ENCODE results near the gene IRX1.

IRX1 gene

GRCh38 chr5:3595006-3595961 lies at the start of gene IRX1:
IRX1 (plus strand) TSS chr5:3595832; CDS start chr5:3596106, 274 bp downstream.
- no peak for DNase-seq (ENCODE audit: low spot score)
- no peak for FAIRE-seq

- DNase-seq (ENCODE audit: low spot score) (no peak), FAIRE-seq (no peak)
These were observed 49.6 kb upstream of the IRX1 start for GRCh38 chr5:3546028-3546427.

DNA sequence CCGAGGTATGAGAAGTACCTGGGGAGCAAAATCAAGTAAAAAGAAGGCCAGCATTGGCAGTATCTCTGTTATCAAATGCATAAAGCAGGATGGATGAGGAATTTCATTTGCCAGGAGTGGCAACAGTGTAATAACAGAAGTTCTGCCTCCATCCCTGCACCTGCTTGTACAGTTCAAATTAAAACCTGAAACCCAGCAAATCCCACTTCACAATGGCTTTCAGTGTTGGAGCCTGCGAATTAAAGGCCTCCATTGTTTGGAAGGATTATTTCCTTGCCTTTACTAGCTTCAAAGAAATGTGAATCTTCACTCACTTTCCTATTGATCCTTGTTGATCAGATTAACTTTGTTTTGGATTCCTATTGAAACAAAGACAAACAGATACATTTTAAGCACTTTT lies 31.5 kb upstream of the IRX1 start:
- FAIRE-seq (no peak), DNase-seq (ENCODE audit: low spot score) (no peak)

DNA sequence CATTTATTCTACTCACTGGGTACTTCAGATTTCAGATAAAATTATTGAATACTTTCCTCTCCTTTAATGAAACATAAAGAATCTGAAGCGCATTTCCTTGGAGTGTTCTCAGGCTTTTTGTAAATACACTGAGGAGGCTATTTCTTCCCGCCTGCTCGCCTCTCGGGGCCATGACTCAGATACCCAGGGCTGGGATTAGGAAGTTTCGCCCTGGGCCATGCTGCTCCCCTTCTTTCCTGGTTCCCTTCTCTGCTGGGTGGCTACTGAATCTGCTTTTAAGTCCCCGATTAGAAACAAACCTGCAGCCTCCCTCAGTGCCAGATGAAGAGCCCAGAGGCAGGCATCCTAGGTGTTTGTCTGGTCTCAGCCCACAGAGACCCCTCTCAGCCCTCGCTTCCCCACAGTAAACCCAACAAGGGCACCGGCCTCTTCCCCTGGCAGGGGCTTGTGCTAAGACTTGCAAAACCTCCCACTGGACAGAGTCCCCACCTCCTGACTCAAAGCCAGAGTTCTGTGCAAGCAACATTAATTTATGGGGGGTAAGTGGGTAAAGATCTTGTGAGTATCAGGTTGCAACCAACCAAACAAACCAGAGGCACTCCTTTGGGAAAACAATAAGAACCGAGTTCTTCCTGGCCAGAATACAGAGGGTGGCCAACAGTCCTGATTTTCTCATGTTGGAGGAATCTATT lies 30.7 kb upstream of the IRX1 start:
- no peak for FAIRE-seq
- no peak for DNase-seq (ENCODE audit: low spot score)

DNA sequence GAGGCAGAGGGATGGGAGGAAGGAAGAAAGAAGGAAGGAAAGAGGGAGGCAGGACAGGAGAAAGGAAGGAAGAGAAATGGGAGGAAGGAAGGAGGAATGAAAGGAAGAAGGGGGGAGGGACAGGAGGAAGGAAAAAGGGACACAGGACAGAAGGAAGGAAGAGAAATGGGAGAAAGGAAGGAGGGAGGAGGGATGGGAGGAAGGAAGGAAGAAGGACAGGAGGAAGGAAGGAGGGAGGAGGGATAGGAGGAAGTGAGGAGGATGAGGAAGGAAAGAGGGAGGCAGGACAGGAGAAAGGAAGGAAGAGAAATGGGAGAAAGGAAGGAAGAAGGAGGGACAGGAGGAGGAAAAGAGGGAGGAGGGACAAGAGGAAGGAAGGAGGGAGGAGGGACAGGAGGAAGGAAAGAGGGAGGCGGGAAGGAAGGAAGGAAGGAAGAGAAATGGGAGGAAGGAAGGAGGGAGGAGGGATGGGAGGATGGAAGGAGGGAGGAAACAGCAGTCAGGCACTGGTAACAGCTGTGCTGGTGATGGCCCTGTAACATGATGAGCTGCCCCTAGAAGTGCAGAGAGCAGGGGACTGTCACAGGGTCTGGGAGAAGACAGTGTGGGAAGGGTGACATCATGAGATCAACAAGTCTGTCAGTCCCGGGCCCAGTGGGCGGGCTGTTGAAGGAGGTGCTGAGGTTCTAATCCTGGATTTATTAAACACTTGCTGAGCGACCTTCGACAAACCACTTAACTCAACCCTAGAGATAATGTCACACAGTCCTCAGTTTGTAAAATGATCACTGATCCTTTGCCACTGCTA lies 10.7 kb upstream of the IRX1 start:
- FAIRE-seq: no peak

GRCh38 chr5:3590161-3590966 lies 5.3 kb upstream of the IRX1 start:
- FAIRE-seq: no peak
- DNase-seq (ENCODE audit: low spot score): no peak

More for the DNA sequence above, 10.7 kb upstream of the IRX1 start:
- DNase-seq (ENCODE audit: low spot score): no peak

DNA sequence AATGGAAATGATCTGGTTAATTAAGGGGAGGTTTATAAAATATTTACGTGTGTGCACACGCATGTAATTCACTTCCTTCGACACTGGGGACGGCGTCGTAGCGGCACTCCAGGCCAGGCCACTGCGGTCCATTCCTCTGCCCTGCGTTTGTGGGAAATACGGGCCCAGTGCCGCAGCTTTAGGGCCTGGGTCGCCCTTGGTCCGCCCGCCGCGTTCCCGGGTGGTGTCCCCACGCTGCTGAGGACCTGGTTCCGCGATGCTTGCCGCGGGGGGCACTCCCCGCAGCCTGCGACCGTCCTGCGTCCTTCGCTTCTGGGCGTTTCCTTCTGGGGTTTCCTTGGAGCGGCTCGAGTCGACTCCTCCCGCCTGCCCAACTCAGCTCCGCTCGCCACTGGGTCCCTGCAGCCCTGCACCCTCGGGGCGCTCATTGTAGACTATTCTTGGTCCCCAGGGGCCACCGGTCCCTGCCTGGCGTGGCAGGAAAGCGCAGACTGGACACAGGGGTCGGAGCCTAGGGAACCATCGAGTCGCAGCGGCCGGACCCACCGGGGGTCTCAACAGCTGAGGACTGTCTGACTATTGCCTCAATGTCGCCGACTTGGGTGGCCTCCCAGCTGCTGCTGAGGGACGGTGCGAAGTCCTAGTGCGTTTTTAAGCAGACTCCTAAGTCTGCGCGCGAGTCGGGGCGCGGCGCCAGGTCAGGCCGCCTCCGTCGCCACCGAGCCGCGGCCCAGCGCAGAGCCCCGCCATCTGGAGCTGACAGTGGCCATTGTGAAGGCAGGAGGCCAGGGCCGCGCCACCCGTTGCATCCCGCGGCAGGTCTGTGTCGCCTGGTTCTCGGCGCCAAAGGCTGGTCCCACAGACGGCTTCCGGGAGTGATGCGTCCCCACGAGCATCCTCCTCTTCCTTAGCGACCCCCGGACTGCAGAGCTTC lies 4.4 kb upstream of the IRX1 start:
- DNase-seq (ENCODE audit: low spot score): no peak
- no peak for FAIRE-seq

DNA sequence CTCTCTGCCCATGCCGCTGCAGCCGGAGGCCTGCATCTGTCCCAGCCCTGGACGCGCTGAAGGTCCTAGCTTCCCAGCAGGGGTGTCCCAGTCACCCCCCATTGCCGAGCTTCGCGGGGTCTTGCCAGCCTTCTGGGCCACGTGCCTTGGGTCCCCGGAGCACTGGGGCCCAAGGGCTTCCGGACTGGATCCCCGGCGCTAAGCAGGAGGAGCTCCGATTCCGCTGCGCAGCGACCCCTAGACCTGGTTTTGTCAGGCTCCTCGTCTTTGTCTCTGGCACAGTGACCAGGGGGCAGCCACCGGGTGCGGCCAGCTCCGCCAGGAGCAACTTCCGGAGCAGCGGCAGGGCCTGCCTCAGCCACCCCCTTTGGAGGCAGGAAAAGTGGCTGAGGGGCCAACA lies 3.3 kb upstream of the IRX1 start:
- DNase-seq (ENCODE audit: low spot score) (no peak), FAIRE-seq (no peak)

DNA sequence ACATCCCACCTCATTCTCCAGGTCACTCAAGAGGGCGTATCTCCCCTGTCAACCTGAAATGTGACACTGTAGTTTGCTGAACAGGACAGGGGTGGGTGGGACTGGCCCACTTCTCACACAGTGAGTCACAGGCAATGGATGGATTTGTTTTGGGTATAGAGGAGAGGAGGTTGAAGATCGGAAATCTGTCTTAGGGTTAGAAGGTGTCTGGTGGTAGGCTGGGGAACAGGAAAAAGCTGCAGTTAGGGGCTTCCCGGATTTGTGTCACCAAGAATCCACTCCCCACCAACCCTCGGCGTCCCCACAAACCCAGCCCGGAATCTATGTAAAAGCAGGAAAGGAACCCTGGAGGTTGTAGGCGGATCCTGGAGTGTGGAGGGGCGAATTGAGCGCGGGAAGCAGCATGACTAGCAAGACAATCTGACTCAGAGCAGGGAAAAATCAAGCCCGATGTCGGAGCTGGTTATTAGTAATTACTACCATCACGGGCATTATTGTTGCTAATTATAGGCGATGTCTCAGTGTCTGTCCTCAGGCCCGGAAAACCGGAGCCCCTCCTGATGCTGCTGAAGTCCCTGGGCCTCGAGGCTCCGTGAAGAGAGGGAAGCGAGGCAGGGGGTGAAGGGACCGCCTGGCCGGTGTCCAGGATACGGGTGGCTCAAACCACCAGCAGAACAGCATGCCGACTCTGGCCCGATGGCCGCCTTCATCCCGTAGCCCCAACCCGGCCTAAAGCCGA lies 1.7 kb upstream of the IRX1 start:
- FAIRE-seq (no peak), DNase-seq (ENCODE audit: low spot score) (no peak)

- no peak for DNase-seq (ENCODE audit: low spot score)
- no peak for FAIRE-seq
These were observed 1.1 kb upstream of the IRX1 start for GRCh38 chr5:3594510-3595005.

DNA sequence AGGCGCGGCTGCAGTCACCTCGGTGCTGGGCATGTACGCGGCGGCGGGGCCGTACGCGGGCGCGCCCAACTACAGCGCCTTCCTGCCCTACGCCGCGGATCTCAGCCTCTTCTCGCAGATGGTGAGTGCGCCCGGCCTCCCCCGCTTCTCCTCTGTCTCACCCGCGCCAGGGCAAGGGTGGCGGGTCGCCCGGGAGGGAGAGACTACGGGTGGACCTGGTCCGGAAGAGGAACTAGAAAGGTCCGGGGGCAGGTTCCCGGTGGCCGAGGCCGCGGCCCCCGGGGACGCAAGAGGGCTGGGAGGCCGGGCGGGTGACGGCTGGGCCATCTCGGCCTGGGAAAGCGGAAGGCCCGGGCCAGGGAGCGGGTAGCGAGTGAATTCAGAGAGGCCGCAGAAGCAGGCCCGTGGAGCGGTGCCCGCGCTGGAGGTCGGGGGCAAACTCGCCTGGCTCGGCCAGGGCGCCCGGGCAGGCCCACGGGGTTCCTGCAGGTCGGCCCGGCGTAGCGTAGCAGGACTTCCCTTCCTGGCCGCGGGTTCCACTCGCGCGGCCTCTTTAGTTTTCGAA lies 711 bp downstream of the IRX1 start:
- DNase-seq (ENCODE audit: low spot score): no peak
- no peak for FAIRE-seq

DNA sequence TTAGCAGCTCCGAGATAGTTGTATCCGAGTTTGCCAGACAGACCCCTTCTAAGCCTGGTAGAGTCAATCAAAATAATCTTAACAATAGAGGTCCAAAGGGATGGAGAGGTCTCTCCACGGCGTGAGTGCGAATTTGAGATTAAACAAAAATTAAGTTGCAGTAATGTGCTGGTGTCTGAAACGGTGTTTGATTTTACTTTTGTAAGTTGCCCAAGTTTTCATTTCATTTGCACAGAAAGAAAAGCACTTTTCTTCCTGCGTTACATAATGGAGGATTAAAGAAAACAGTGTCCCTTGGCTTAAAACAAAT lies 1.2 kb downstream of the IRX1 start:
- FAIRE-seq (no peak), DNase-seq (ENCODE audit: low spot score) (no peak)

DNA sequence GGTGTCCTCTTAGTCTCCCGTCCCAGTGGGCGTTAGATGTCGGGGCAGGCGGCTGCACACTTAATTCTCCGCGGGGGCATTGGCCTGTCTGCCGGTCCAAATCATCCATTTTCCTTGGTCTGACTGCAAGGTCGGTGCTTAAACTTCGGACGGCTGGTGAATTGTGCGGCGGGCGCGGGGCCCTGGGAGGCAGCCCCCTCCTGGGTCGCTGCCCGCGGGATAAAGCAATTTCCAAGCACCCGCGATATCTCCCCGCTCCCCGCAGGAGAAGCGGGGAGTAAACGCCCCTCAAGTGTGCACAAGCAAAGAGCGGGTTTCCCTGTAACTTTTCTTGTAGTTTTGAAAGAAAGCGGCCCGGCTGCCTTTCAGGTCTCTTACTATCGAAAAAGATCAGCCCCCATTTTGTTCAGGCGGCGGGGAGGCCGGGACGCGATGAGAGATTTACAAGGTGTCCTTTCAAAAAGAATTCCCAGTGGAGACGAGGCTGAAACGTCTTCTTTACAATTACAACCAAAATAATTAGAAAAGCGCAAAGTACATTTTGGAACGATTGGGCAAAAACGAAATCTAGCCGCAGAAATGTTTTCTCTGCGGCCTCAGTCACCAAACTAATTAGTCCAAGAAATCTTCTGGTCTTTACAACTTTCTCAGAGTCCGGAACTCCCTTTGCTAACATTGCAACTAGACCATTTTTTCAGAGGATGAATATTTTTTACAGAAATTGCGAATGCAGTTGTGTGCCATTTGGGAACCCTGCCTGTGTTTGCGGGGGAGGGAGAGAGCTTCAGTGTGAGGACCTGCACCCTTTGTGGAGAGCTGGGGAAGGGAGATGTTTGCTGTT lies 1.8 kb downstream of the IRX1 start:
- DNase-seq (ENCODE audit: low spot score) (no peak), FAIRE-seq (no peak)

- DNase-seq (ENCODE audit: low spot score): no peak
- no peak for FAIRE-seq
These were observed 2.6 kb downstream of the IRX1 start for GRCh38 chr5:3598207-3598606.

- no peak for DNase-seq (ENCODE audit: low spot score)
- FAIRE-seq: no peak
These were observed 3.2 kb downstream of the IRX1 start for GRCh38 chr5:3598769-3599211.

DNA sequence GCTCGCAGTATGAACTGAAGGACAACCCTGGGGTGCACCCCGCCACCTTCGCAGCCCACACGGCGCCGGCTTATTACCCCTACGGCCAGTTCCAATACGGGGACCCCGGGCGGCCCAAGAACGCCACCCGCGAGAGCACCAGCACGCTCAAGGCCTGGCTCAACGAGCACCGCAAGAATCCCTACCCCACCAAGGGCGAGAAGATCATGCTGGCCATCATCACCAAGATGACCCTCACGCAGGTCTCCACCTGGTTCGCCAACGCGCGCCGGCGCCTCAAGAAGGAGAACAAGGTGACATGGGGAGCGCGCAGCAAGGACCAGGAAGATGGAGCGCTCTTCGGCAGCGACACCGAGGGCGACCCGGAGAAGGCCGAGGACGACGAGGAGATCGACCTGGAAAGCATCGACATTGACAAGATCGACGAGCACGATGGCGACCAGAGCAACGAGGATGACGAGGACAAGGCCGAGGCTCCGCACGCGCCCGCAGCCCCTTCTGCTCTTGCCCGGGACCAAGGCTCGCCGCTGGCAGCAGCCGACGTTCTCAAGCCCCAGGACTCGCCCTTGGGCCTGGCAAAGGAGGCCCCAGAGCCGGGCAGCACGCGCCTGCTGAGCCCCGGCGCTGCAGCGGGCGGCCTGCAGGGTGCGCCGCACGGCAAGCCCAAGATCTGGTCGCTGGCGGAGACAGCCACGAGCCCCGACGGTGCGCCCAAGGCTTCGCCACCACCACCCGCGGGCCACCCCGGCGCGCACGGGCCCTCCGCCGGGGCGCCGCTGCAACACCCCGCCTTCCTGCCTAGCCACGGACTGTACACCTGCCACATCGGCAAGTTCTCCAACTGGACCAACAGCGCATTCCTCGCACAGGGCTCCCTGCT lies 3.8 kb downstream of the IRX1 start:
- DNase-seq (ENCODE audit: low spot score) (no peak), FAIRE-seq (no peak)
